HG03175 (cell line): ENCODE data around the gene ACP1.
"Not testable (repeated sequence)": the region's sequence is repeated elsewhere in the genome, so short reads cannot be mapped to it uniquely, and the experiment has no call there.

ENCODE experiments used
- ATAC-seq: cut with Tn5 transposase; IDR thresholded peaks from one replicate; pipeline ENCODE4 v1.9.1; 2021; ENCODE audit warnings: mild to moderate bottlenecking, moderate library complexity; ENCODE audit not compliant: unreplicated experiment

The ACP1 gene

DNA sequence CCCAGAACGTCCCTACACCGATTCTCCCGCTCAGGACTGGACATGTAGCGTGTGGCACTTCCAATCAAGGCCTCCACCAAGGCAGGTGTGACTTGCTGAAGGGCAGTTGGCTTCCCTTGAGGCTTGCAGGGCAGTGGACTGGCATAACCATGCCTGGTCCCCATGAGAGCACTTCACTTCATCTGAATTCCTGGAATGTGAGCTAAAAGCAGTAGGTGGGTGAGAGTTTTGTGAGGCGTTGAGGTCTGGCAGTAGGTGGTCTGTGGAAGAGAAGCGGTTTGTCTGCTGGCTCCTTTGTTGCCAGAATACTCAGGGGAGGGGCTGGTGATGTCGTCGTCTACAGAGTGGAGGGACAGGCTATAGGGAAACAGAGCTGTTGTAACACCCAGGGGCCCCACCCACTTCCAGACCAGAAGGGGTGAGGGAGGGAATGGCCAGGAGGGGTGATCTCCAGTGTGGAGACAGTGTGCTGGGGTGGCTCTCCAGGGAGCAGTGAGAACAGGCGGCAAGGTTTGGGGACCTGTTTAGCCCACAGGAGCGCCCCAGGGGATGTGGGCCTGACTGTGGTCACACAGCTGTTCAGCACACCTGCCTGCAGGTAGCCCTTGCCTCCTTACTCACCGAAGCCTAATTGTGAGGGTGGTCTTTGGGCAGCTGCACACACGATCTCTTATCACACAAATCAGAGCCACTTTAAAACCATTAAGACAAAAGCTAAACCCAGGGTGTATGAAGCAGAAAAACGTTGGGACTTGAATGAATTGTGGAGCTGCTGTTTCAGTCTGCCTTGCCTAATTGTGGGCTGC lies 44.6 kb downstream of the ACP1 start:
- no peak for ATAC-seq

GRCh38 chr2:309954-310510 lies 45.3 kb downstream of the ACP1 start:
- ATAC-seq = no peak

- no peak for ATAC-seq
These were observed 46.2 kb downstream of the ACP1 start for GRCh38 chr2:310994-311393.

- ATAC-seq = no peak
These were observed 49.2 kb downstream of the ACP1 start for GRCh38 chr2:313991-314390.

GRCh38 chr2:314561-315336 lies 50.0 kb downstream of the ACP1 start:
- ATAC-seq = no peak

- not testable (repeated sequence) for ATAC-seq
These were observed 51.2 kb downstream of the ACP1 start for GRCh38 chr2:315925-316324.

GRCh38 chr2:316381-316780 lies 51.6 kb downstream of the ACP1 start:
- no peak for ATAC-seq

- peak; percentile 46 for ATAC-seq
These were observed 53.0 kb downstream of the ACP1 start for GRCh38 chr2:317501-318424.

DNA sequence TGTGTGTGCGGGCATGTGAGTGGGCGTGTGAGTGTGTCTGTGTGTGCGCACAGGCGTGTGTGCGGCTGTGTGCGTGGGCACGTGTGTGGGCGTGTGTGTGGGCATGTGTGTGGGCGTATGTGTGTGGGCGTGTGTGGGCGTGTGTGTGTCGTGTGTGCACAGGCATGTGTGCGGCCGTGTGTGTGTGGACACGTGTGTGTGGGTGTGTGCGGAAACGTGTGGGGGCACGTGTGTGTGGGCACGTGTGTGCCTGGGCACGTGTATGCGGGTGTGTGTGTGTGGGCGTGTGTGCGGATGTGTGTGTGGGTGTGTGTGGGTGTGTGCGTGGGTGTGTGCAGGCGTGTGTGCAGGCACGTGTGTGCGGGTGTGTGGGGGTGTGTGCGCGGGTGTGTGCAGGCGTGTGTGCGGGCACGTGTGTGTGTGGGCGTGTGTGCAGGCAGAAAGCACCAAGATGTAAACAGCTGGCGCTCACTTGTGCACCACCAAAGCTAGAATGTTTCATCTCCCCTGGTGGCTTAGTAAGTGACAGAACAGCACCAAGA lies 54.4 kb downstream of the ACP1 start:
- no peak for ATAC-seq

DNA sequence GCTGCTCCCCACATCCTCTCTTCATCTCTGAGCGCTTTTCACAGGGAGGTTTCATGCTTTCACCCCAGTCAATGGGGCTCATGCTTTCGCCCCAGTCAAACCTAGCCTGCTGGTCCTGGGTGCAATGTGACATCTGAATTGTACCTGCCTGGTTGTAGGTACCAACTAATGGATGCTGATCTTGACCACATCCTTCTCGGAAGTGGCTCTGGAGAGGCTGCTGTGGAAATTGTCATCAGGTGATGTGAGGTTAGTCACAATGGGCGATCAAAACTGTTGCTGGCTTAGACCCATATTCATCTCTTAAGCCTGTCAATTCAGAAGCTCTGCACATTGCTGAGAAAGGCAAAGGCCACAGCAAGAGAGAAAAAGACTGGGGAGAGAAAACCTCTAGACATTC lies 55.8 kb downstream of the ACP1 start:
- no peak for ATAC-seq

- no peak for ATAC-seq
These were observed 57.6 kb downstream of the ACP1 start for GRCh38 chr2:322326-322725.

GRCh38 chr2:323035-323434 lies 58.3 kb downstream of the ACP1 start:
- ATAC-seq = no peak
